BLaER1 treated with 17β-estradiol and CSF1 and Interleukin-3, amounts not matched to agents 10 nM and 100 nM (cell line): Measurements from ENCODE around the gene SAMD10.

Source experiments
- H3K27ac ChIP-seq, 11 experiments: shearing (Covaris generic); formaldehyde crosslinking; 2 replicates each; pipeline ENCODE4 v1.8.1; 2022
- H3K27me3 ChIP-seq, 11 experiments: shearing (Covaris generic); formaldehyde crosslinking; 2 replicates each; pipeline ENCODE4 v1.8.1; 2022
- H3K36me3 ChIP-seq, 11 experiments: shearing (Covaris generic); formaldehyde crosslinking; 2 replicates each; pipeline ENCODE4 v1.8.1; 2022
- H3K4me1 ChIP-seq, 10 experiments: shearing (Covaris generic); formaldehyde crosslinking; 2 replicates each; pipeline ENCODE4 v1.8.1; 2022
- H3K4me2 ChIP-seq, 11 experiments: shearing (Covaris generic); formaldehyde crosslinking; 2 replicates each; pipeline ENCODE4 v1.8.1; 2022
- H3K4me3 ChIP-seq, 10 experiments: shearing (Covaris generic); formaldehyde crosslinking; 2 replicates each; pipeline ENCODE4 v1.8.1; 2022
- H3K9ac ChIP-seq, 11 experiments: shearing (Covaris generic); formaldehyde crosslinking; 2 replicates each; pipeline ENCODE4 v1.8.1; 2022
- H3K9me3 ChIP-seq, 11 experiments: shearing (Covaris generic); formaldehyde crosslinking; replicated peaks in 1 of 11; 2 replicates each; pipeline ENCODE4 v1.8.1; 2022
- H4K20me1 ChIP-seq, 11 experiments: shearing (Covaris generic); formaldehyde crosslinking; 2 replicates each; pipeline ENCODE4 v1.8.1; 2022
- Cebpa-rat ChIP-seq, 11 experiments: shearing (Covaris generic); IDR thresholded peaks; 2 replicates each; pipeline ENCODE4 v1.8.1; 2022

SAMD10 gene

DNA sequence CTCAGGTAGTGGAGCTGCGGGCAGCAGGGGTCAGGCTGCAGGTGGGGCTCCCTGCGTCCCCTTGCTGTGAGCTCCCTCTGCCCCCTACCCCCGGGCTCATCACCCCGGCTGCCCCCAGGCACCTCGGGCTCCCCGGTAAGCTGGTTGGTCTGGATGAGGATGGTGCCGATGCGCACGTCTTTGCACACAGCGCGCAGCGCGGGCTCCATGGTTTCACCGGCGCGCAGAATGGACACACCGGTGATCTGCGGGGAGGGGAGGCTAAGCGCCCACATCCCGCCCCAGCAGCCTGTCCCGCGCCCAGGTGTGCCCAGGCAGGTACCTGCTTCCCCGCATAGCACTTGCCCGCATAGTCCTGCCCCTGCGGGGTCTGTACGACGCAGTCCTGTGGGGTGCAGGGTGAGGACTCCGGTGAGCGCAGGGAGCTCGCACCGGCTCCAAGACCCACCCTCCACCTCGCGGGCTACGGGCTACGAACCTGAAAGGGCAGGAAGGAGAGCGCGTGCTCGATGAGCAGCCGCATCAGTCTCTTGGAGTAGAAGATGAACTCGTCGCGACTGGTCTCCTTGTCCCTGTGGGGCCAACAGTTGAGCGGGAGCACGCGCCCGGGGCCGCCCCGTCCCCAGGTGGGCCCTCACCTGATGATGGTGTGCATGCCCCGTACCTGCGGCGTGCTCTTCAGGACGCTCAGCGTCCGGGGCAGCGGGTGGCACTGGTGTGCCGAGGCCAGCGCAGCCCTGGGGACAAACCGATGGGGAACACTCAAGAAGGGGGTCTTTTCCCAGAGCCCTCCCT lies 38.8 kb downstream of the SAMD10 start:
- Histone ChIP-seq H3K27ac (peak overlapping the region in 10 of 11 experiments; percentile 62 to 78 (median 72); a peak in 20 of 22 replicates), H3K9ac (peak overlapping the region in 10 of 11 experiments; percentile 26 to 64 (median 48); a peak in 16 of 22 replicates)

DNA sequence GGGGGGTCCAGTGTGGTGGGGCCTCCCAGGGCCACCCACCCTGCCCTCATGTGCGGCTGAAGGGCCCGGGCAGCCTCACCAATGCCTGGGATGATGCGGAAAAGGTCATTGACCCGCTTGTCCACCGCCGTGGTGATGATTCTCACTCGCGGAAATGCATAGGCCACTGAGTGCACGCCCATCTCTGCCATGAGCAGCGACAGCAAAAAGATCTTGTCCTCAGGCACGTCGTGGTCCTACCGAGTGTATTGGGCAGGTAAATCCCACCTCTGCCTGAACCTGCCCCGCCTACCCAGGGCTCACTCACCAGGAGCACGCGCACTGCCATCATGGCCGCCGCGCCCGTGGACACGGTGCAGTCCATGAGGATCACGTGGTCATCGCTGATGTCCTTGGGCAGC lies 39.4 kb downstream of the SAMD10 start:
- Histone ChIP-seq H3K4me3 (no peak overlapping the region), H3K4me1 (peaks cover 37 to 53% (median 47%) of the 10 kb centered on the region in 10 experiments), H3K27me3 (no peaks in the 10 kb centered on the region), H3K4me2 (peak overlapping the region in 6 of 11 experiments; percentile 69 to 90 (median 85); a peak in 6 of 22 replicates), H3K27ac (no peak overlapping the region; a peak in 1 of 22 replicates), H3K36me3 (peaks cover 70 to 89% (median 87%) of the 10 kb centered on the region in 11 experiments), H4K20me1 (peaks cover 90 to 95% (median 94%) of the 10 kb centered on the region in 11 experiments), H3K9ac (no peak overlapping the region), H3K9me3 (no peaks in the 10 kb centered on the region; a peak in 1 of 22 replicates)
- TF ChIP-seq Cebpa-rat (IDR thresholded peaks at IDR 0.05): no peak

More for the DNA sequence above, 38.8 kb downstream of the SAMD10 start:
- no peaks in the 10 kb centered on the region for H3K27me3 ChIP-seq
- peaks cover 70 to 89% (median 87%) of the 10 kb centered on the region in 11 experiments for H3K36me3 ChIP-seq
- peaks cover 90 to 95% (median 94%) of the 10 kb centered on the region in 11 experiments for H4K20me1 ChIP-seq
- H3K9me3 ChIP-seq: no peaks in the 10 kb centered on the region; a peak in 1 of 22 replicates
- peak overlapping the region; percentile 69 to 90 (median 82) for H3K4me2 ChIP-seq
- TF ChIP-seq Cebpa-rat (IDR thresholded peaks at IDR 0.05): no peak
- peaks cover 36 to 48% (median 41%) of the 10 kb centered on the region in 10 experiments for H3K4me1 ChIP-seq
- H3K4me3 ChIP-seq: peak overlapping the region in 6 of 10 experiments; percentile 21 to 54 (median 31); a peak in 4 of 20 replicates

DNA sequence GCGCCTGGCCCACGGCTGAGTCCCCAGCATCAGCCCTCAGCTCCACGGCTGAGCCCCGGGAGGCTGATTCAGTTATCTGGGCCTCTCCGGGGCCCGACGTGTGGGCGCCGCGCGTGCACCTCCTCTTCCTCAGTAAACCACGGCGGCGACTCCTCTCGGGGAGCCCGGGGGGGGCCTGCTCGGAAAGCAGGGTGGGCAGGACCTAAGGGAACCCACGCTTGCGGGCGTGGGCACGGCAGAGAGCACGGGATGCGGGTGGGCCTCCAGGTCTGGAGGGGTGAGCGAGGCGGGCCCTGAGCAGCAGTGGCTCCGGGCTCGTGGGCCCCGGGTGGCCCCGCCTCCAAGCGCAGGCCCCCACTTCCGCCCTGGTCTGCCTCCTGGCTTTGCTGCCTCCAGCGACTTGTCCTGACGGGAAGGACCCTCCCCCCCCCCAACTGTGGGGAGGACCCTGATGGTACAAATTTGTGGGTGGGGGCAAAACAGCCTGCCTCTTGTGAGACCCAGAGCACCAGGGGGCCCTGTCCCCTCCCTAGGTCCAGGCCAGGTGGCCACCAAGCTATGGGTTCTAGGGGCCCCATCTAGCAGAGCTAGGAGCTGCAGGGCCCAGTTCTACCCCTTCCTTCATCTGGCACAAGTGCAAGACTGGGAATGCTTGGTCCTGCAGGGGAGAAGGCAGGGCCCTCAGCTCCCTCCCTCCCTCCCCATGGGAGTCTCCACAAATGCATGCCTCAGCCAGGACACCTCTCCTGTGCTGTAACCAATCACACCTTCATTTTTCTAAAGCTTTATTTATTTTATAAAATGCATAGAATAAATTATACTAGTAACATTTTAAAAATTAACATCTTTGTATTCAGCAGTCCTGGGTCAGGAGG lies 40.1 kb downstream of the SAMD10 start:
- no peak overlapping the region for H3K9ac ChIP-seq
- H3K4me1 ChIP-seq: peaks cover 37 to 59% (median 50%) of the 10 kb centered on the region in 10 experiments
- TF ChIP-seq Cebpa-rat (IDR thresholded peaks at IDR 0.05): no peak
- 0 out of 22 replicates have a peak overlapping the region, but pooled peaks of 1 of the 11 experiments have one; percentile 2 for H3K4me2 ChIP-seq
- no peak overlapping the region for H3K4me3 ChIP-seq
- H3K9me3 ChIP-seq: no peaks in the 10 kb centered on the region; a peak in 1 of 22 replicates
- H3K27ac ChIP-seq: no peak overlapping the region
- no peaks in the 10 kb centered on the region for H3K27me3 ChIP-seq
- peaks cover 90 to 95% (median 94%) of the 10 kb centered on the region in 11 experiments for H4K20me1 ChIP-seq
- peaks cover 70 to 89% (median 87%) of the 10 kb centered on the region in 11 experiments for H3K36me3 ChIP-seq

DNA sequence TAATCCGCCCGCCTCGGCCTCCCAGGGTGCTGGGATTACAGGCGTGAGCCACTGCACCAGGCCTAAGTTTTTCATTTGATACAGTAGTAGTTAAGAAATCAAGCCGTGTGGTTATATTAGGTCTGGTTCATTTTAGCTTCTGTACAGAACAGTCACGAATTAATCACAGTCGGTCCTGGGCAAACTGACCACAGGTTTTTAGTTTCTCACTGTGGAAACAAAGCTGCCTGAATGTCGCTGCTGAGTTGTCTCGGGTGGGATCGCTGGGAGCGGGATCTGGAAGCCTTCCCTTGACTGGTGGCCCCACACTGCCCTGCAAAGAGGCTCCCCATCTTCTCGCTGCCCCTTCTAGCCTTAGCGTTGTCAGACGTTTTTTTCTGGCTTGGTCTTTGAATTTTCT lies 41.8 kb downstream of the SAMD10 start:
- H3K27ac ChIP-seq: peak overlapping the region in 1 of 11 experiments; percentile 21; a peak in 1 of 22 replicates
- peaks cover 71 to 89% (median 87%) of the 10 kb centered on the region in 11 experiments for H3K36me3 ChIP-seq
- no peak overlapping the region for H3K9ac ChIP-seq
- H4K20me1 ChIP-seq: peaks cover 90 to 96% (median 94%) of the 10 kb centered on the region in 11 experiments
- no peak overlapping the region for H3K4me3 ChIP-seq
- H3K4me1 ChIP-seq: peaks cover 23 to 47% (median 38%) of the 10 kb centered on the region in 10 experiments
- H3K4me2 ChIP-seq: no peak overlapping the region
- no peaks in the 10 kb centered on the region; a peak in 1 of 22 replicates for H3K9me3 ChIP-seq
- no peak for TF ChIP-seq Cebpa-rat (IDR thresholded peaks at IDR 0.05)
- H3K27me3 ChIP-seq: no peaks in the 10 kb centered on the region

DNA sequence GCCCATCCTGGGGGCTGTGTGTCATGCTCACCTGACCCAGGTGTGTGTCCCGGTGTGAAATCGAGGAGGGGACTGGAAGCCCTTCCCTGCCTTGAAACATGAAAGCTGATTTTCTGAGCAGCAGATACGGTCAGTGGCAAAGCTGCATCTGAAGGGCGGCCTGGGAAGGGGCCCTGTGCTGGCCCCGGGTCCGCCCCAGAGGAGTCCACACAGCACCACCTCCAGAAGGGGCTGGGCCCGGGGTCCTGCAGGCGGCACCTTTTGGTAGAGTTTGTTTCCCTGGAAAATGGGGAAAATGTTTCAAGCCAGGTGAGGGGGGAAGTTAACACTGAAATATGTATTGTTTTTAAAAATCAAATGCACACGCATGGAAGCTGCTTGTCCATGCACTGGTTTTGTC lies 44.0 kb downstream of the SAMD10 start:
- peaks cover 96 to 100% (median 99%) of the 10 kb centered on the region in 11 experiments for H4K20me1 ChIP-seq
- peaks cover 85 to 99% (median 97%) of the 10 kb centered on the region in 11 experiments for H3K36me3 ChIP-seq
- peaks cover 7 to 47% (median 33%) of the 10 kb centered on the region in 10 experiments for H3K4me1 ChIP-seq
- no peak for TF ChIP-seq Cebpa-rat (IDR thresholded peaks at IDR 0.05)
- H3K4me2 ChIP-seq: peak overlapping the region in 5 of 11 experiments; percentile 3 to 50 (median 33); a peak in 5 of 22 replicates
- H3K9ac ChIP-seq: peak overlapping the region in 2 of 11 experiments; percentile 27 to 47; a peak in 2 of 22 replicates
- no peak overlapping the region for H3K27ac ChIP-seq
- H3K9me3 ChIP-seq: no peaks in the 10 kb centered on the region; a peak in 1 of 22 replicates
- no peaks in the 10 kb centered on the region for H3K27me3 ChIP-seq
- H3K4me3 ChIP-seq: no peak overlapping the region

DNA sequence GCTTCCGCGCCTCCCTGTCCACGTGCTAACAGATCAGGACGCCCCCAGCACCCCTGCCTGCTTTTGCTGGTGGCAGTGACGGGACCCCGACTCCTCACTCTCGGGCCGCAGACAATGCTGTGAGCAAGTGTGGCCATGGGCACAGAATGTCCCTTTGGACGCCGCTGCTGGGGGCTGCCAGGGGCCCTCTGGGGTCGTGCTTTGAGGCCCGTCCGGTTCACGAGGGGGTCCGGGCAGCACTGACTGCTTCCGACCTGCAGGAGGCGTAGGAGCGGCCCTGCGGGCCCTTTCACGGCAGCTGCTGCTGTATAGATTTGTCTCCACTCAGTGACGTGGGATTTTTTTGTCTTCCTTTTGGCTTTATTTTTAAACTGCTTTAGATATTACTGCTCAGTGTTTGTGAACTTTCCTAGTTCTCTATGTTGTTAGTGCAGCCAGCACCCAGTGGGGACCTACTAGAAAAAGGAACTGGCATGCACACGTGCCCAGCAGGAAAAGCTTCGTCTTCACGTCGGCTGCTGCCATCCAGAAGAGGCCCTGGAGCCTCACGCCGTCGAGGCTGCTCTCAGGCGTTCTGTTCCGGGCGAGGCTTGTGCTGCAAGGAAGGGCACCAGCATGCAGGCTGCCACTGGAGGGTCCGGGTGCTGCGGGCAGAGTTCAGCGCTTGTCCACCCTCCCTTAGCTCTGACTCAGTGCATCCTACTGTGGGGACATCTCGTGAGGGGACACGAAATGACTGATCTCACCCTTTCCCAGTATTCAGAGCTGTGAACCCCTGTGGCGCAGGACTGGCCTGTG lies 45.0 kb downstream of the SAMD10 start:
- Histone ChIP-seq H4K20me1 (peaks cover 91 to 100% (median 99%) of the 10 kb centered on the region in 11 experiments), H3K27ac (no peak overlapping the region), H3K4me2 (0 out of 22 replicates have a peak overlapping the region, but pooled peaks of 1 of the 11 experiments have one; percentile 3), H3K27me3 (no peaks in the 10 kb centered on the region), H3K4me3 (no peak overlapping the region), H3K9me3 (no peaks in the 10 kb centered on the region; a peak in 1 of 22 replicates), H3K9ac (0 out of 22 replicates have a peak overlapping the region, but pooled peaks of 2 of the 11 experiments have one; percentile 27 to 47), H3K36me3 (peaks cover 86 to 100% (median 97%) of the 10 kb centered on the region in 11 experiments), H3K4me1 (peaks cover 0 to 51% (median 36%) of the 10 kb centered on the region in 10 experiments; a peak in 17 of 20 replicates)
- no peak for TF ChIP-seq Cebpa-rat (IDR thresholded peaks at IDR 0.05)

DNA sequence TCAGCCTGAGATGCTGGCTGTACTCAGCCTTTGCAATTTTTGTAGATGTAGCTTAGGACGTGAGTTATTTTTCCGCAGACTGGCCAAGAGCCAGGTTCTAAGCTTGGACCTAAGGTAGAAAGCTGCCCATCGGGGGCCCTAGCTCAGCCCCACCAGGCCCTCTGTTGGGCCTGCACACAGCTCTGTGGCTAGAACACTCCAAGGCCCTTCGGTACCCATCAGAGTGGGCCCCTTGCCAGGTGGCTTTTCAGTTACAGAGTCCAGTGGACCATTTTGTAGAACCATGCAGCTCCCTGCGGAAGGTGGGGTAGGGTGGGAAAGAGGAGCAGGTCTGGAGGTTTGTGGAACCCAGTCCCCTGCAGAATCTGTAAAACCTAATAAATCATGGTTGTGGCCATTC lies 45.8 kb downstream of the SAMD10 start:
- Histone ChIP-seq H4K20me1 (peaks cover 82 to 100% (median 99%) of the 10 kb centered on the region in 11 experiments), H3K9ac (0 out of 22 replicates have a peak overlapping the region, but pooled peaks of 1 of the 11 experiments have one; percentile 18), H3K27ac (no peak overlapping the region), H3K4me2 (no peak overlapping the region), H3K27me3 (no peaks in the 10 kb centered on the region), H3K36me3 (peaks cover 88 to 100% (median 98%) of the 10 kb centered on the region in 11 experiments), H3K9me3 (no peaks in the 10 kb centered on the region; a peak in 1 of 22 replicates), H3K4me3 (no peak overlapping the region), H3K4me1 (peaks cover 0 to 56% (median 33%) of the 10 kb centered on the region in 10 experiments; a peak in 15 of 20 replicates)
- TF ChIP-seq Cebpa-rat (IDR thresholded peaks at IDR 0.05): no peak
